Ovary (tissue), 3 donors: Measurements from ENCODE around the gene BMERB1.

Experiments used
- CTCF ChIP-seq, 3 donors: fragments of 450-650 bp in 2 of 3; fragments of 200-600 bp in 1 of 3; IDR thresholded peaks; one replicate each; pipeline versions ENCODE4 v1.5.1 to v1.8.0; 2016 to 2022; ENCODE audit warnings: antibody characterized with exemption in 3 of 3, mild to moderate bottlenecking in 1 of 3
- EP300 ChIP-seq: sonication (generic); formaldehyde crosslinking; IDR thresholded peaks from one replicate; pipeline ENCODE4 v1.6.1; 2017; ENCODE audit warnings: antibody characterized with exemption
- POLR2A ChIP-seq: fragments of 450-650 bp; IDR thresholded peaks from one replicate; pipeline ENCODE4 v1.6.1; 2017; ENCODE audit warnings: antibody characterized with exemption, mild to moderate bottlenecking, moderate library complexity
- donor health status: DM: no; HTN: no; CAD: no.

- TF ChIP-seq CTCF (IDR thresholded peaks at IDR 0.05) (no peak), POLR2A (no peak), EP300 (no peak)
These were observed 181.6 kb downstream of the BMERB1 start for GRCh38 chr16:15616012-15616411.
